Eye (tissue), 1 donor: Measurements from ENCODE around the gene XYLT2.
"Not testable (repeated sequence)": the region's sequence is repeated elsewhere in the genome, so short reads cannot be mapped to it uniquely, and the experiment has no call there.

Experiments
- DNase-seq: peaks from one replicate; pipeline ENCODE4 v3.0.0-alpha.2; 2015

XYLT2 gene

GRCh38 chr17:50322271-50322670 lies 23.7 kb upstream of the XYLT2 start:
- no peak for DNase-seq

- no peak for DNase-seq
These were observed 22.9 kb upstream of the XYLT2 start for GRCh38 chr17:50323060-50323459.

- DNase-seq = no peak
These were observed 20.0 kb upstream of the XYLT2 start for GRCh38 chr17:50325906-50326305.

- no peak for DNase-seq
These were observed 19.0 kb upstream of the XYLT2 start for GRCh38 chr17:50326831-50327364.

GRCh38 chr17:50328363-50329325 lies 17.3 kb upstream of the XYLT2 start:
- peak; percentile 63 for DNase-seq

GRCh38 chr17:50329716-50330115 lies 16.2 kb upstream of the XYLT2 start:
- DNase-seq = no peak

GRCh38 chr17:50330151-50330775 lies 15.7 kb upstream of the XYLT2 start:
- no peak for DNase-seq

GRCh38 chr17:50331085-50331791 lies 14.7 kb upstream of the XYLT2 start:
- no peak for DNase-seq

GRCh38 chr17:50332196-50332595 lies 13.7 kb upstream of the XYLT2 start:
- peak; percentile 48 for DNase-seq

- not testable (repeated sequence) for DNase-seq
These were observed 12.5 kb upstream of the XYLT2 start for GRCh38 chr17:50333291-50334057.

- DNase-seq = no peak
These were observed 8.0 kb upstream of the XYLT2 start for GRCh38 chr17:50337956-50338355.

- no peak for DNase-seq
These were observed 7.3 kb upstream of the XYLT2 start for GRCh38 chr17:50338645-50339044.

- DNase-seq = no peak
These were observed 6.5 kb upstream of the XYLT2 start for GRCh38 chr17:50339381-50339780.

- no peak for DNase-seq
These were observed 1.1 kb upstream of the XYLT2 start for GRCh38 chr17:50344731-50345365.

- no peak for DNase-seq
These were observed 589 bp downstream of the XYLT2 start for GRCh38 chr17:50346313-50347116.

- DNase-seq = no peak
These were observed 1.4 kb downstream of the XYLT2 start for GRCh38 chr17:50347117-50347893.

- DNase-seq = no peak
These were observed 2.0 kb downstream of the XYLT2 start for GRCh38 chr17:50347894-50348291.

GRCh38 chr17:50348522-50349242 lies 2.8 kb downstream of the XYLT2 start:
- DNase-seq = no peak

GRCh38 chr17:50349243-50349600 lies 3.3 kb downstream of the XYLT2 start:
- no peak for DNase-seq

GRCh38 chr17:50350733-50351132 lies 4.8 kb downstream of the XYLT2 start:
- no peak for DNase-seq
